HUES64 (cell line): ENCODE results near the gene POLR3F.
A peak's percentile ranks its signal among the peaks of the same experiment; 100 is the strongest.
"Not testable (repeated sequence)": the region's sequence is repeated elsewhere in the genome, so short reads cannot be mapped to it uniquely, and the experiment has no call there.

Experiments
- H3K27ac ChIP-seq: 2 replicates; pipeline ENCODE4 v1.7.0; 2013; ENCODE audit warnings: low read depth, low read length, inconsistent platforms
- H3K27me3 ChIP-seq: 2 replicates; pipeline ENCODE4 v1.6.1; 2013; ENCODE audit warnings: mild to moderate bottlenecking, low read length; ENCODE audit not compliant: insufficient read depth
- H3K36me3 ChIP-seq: 2 replicates; pipeline ENCODE4 v1.6.1; 2013; ENCODE audit warnings: mild to moderate bottlenecking, low read length; ENCODE audit not compliant: insufficient read depth
- H3K4me1 ChIP-seq: 2 replicates; pipeline ENCODE4 v1.6.1; 2013; ENCODE audit warnings: mild to moderate bottlenecking, low read length, moderate library complexity; ENCODE audit not compliant: insufficient read depth
- H3K4me3 ChIP-seq: 2 replicates; pipeline ENCODE4 v1.5.1; 2013; ENCODE audit warnings: mild to moderate bottlenecking, low read length, moderate library complexity
- H3K9ac ChIP-seq: 2 replicates; pipeline ENCODE4 v1.6.1; 2013; ENCODE audit warnings: mild to moderate bottlenecking, low read depth, low read length
- H3K9me3 ChIP-seq: 2 replicates; pipeline ENCODE4 v1.6.1; 2013; ENCODE audit warnings: low read depth, low read length; ENCODE audit not compliant: insufficient read depth
- WGBS: fragments of 150-250, 120-280 bp; methylation state at CpG from one replicate; pipeline ENCODE4 v1.1.7; 2013; ENCODE audit warnings: missing lambda C conversion rate; 5-methylcytosine and 5-hydroxymethylcytosine counted together

Gene POLR3F

GRCh38 chr20:18465536-18466200 is 1.5 kb upstream of the POLR3F start:
- WGBS = 90% methylated on average over 5 of the region's 6 CpGs
- Histone ChIP-seq H3K27me3 (no peaks in the 10 kb centered on the region), H3K9ac (peak overlapping the region; percentile 68; the same call in 1 of the 2 replicates), H3K4me3 (peak overlapping the region; percentile 96), H3K9me3 (no peaks in the 10 kb centered on the region), H3K36me3 (peaks cover 20% of the 10 kb centered on the region), H3K4me1 (peaks cover 6% of the 10 kb centered on the region; the same call in 1 of the 2 replicates), H3K27ac (no peak overlapping the region)

GRCh38 chr20:18466574-18466893 is 656 bp upstream of the POLR3F start:
- Histone ChIP-seq H3K27ac (peak overlapping the region; percentile 43), H3K4me1 (peaks cover 6% of the 10 kb centered on the region; the same call in 1 of the 2 replicates), H3K9me3 (no peaks in the 10 kb centered on the region), H3K9ac (peak overlapping the region; percentile 68), H3K27me3 (no peaks in the 10 kb centered on the region), H3K36me3 (peaks cover 28% of the 10 kb centered on the region), H3K4me3 (peak overlapping the region; percentile 96)
- WGBS = under 1% methylated on average over 15 of the region's 15 CpGs

GRCh38 chr20:18477218-18477617 is 10.0 kb downstream of the POLR3F start:
- Histone ChIP-seq H3K36me3 (peaks cover 92% of the 10 kb centered on the region), H3K27ac (no peak overlapping the region), H3K4me3 (no peak overlapping the region), H3K27me3 (no peaks in the 10 kb centered on the region), H3K9me3 (no peaks in the 10 kb centered on the region), H3K4me1 (no peaks in the 10 kb centered on the region), H3K9ac (no peak overlapping the region)
- WGBS = 83% methylated on average over 1 of the region's 1 CpG

GRCh38 chr20:18477821-18478220 is 10.6 kb downstream of the POLR3F start:
- Histone ChIP-seq H3K27me3 (no peaks in the 10 kb centered on the region), H3K27ac (no peak overlapping the region), H3K36me3 (peaks cover 93% of the 10 kb centered on the region), H3K9ac (no peak overlapping the region), H3K4me3 (no peak overlapping the region), H3K4me1 (no peaks in the 10 kb centered on the region), H3K9me3 (no peaks in the 10 kb centered on the region)
- 82% methylated on average over 1 of the region's 1 CpG for WGBS

GRCh38 chr20:18481596-18481995 is 14.4 kb downstream of the POLR3F start:
- 97% methylated on average over 4 of the region's 4 CpGs for WGBS
- no peak overlapping the region for H3K27ac ChIP-seq
- peaks cover 88% of the 10 kb centered on the region for H3K36me3 ChIP-seq
- no peak overlapping the region for H3K9ac ChIP-seq
- H3K4me1 ChIP-seq = no peaks in the 10 kb centered on the region
- no peak overlapping the region for H3K4me3 ChIP-seq
- no peaks in the 10 kb centered on the region for H3K27me3 ChIP-seq
- H3K9me3 ChIP-seq = no peaks in the 10 kb centered on the region

GRCh38 chr20:18488301-18488700 is 21.1 kb downstream of the POLR3F start:
- no peak overlapping the region for H3K4me3 ChIP-seq
- peaks cover 75% of the 10 kb centered on the region for H3K36me3 ChIP-seq
- H3K9ac ChIP-seq = no peak overlapping the region
- no peaks in the 10 kb centered on the region for H3K4me1 ChIP-seq
- no peak overlapping the region for H3K27ac ChIP-seq
- WGBS = 97% methylated on average over 3 of the region's 3 CpGs
- no peaks in the 10 kb centered on the region for H3K27me3 ChIP-seq
- H3K9me3 ChIP-seq = no peaks in the 10 kb centered on the region

GRCh38 chr20:18496042-18496441 is 28.9 kb downstream of the POLR3F start:
- Histone ChIP-seq H3K36me3 (peaks cover 25% of the 10 kb centered on the region), H3K9me3 (no peaks in the 10 kb centered on the region), H3K27me3 (no peaks in the 10 kb centered on the region), H3K9ac (peak overlapping the region; percentile 80; the same call in 1 of the 2 replicates), H3K27ac (no peak overlapping the region), H3K4me3 (peak overlapping the region; percentile 78), H3K4me1 (peaks cover 14% of the 10 kb centered on the region; the same call in 1 of the 2 replicates)
- 44% methylated on average over 7 of the region's 7 CpGs for WGBS

- no peaks in the 10 kb centered on the region for H3K27me3 ChIP-seq
- WGBS = under 1% methylated on average over 30 of the region's 31 CpGs
- peak within 1 kb of the TSS; percentile 78 for H3K4me3 ChIP-seq
- peaks cover 14% of the 10 kb centered on the region; the same call in 1 of the 2 replicates for H3K4me1 ChIP-seq
- no peaks in the 10 kb centered on the region for H3K9me3 ChIP-seq
- peaks cover 19% of the 10 kb centered on the region for H3K36me3 ChIP-seq
- H3K27ac ChIP-seq = peak within 1 kb of the TSS; percentile 23; the same call in 1 of the 2 replicates
- H3K9ac ChIP-seq = peak within 1 kb of the TSS; percentile 80
Observed at GRCh38 chr20:18496740-18497592, 29.8 kb downstream of the POLR3F start, which contains the start of gene RBBP9. Gene RBBP9 (minus strand): TSS chr20:18497225. CDS start chr20:18497167, 58 bp downstream.

GRCh38 chr20:18497603-18498002 is 30.4 kb downstream of the POLR3F start:
- WGBS = 91% methylated on average over 2 of the region's 3 CpGs
- Histone ChIP-seq H3K9ac (peak overlapping the region; percentile 32; the same call in 1 of the 2 replicates), H3K9me3 (no peaks in the 10 kb centered on the region), H3K36me3 (peaks cover 15% of the 10 kb centered on the region), H3K27ac (no peak overlapping the region), H3K4me1 (peaks cover 14% of the 10 kb centered on the region; the same call in 1 of the 2 replicates), H3K4me3 (peak overlapping the region; percentile 78), H3K27me3 (no peaks in the 10 kb centered on the region)

GRCh38 chr20:18501672-18502071 is 34.5 kb downstream of the POLR3F start:
- not testable (repeated sequence) for H3K27me3 ChIP-seq, H3K36me3 ChIP-seq, H3K27ac ChIP-seq, H3K9ac ChIP-seq, H3K4me3 ChIP-seq, H3K9me3 ChIP-seq, H3K4me1 ChIP-seq
- 100% methylated on average over 1 of the region's 1 CpG for WGBS

GRCh38 chr20:18504479-18505060 is 37.4 kb downstream of the POLR3F start:
- H3K9ac ChIP-seq = no peak overlapping the region
- 0 out of 2 replicates have a peak, but pooled peaks cover 3% of the 10 kb centered on the region for H3K4me1 ChIP-seq
- no peak overlapping the region for H3K27ac ChIP-seq
- H3K9me3 ChIP-seq = no peaks in the 10 kb centered on the region
- no peaks in the 10 kb centered on the region for H3K27me3 ChIP-seq
- WGBS = 89% methylated on average over 31 of the region's 31 CpGs
- H3K36me3 ChIP-seq = 0 out of 2 replicates have a peak, but pooled peaks cover 4% of the 10 kb centered on the region
- H3K4me3 ChIP-seq = no peak overlapping the region
